COLO668 (cell line): Measurements from ENCODE around the gene ADGRD1.

Experiments
- DNase-seq: peaks from one replicate; lab custom pipeline; 2025; ENCODE audit not compliant: unreplicated experiment; lab: John Stamatoyannopoulos, UW

Gene ADGRD1

GRCh38 chr12:131097202-131098177, 143.8 kb downstream of the ADGRD1 start:
- DNase-seq = no peak

GRCh38 chr12:131098178-131098981, 144.7 kb downstream of the ADGRD1 start:
- DNase-seq = no peak

GRCh38 chr12:131100031-131100674, 146.4 kb downstream of the ADGRD1 start:
- DNase-seq = no peak

- no peak for DNase-seq
These were observed 147.3 kb downstream of the ADGRD1 start for GRCh38 chr12:131101006-131101405.

GRCh38 chr12:131101703-131102492, 148.2 kb downstream of the ADGRD1 start:
- DNase-seq = no peak

- no peak for DNase-seq
These were observed 148.8 kb downstream of the ADGRD1 start for GRCh38 chr12:131102493-131102931.

GRCh38 chr12:131102991-131103668, 149.4 kb downstream of the ADGRD1 start:
- no peak for DNase-seq

GRCh38 chr12:131103669-131104462, 150.2 kb downstream of the ADGRD1 start:
- no peak for DNase-seq

- DNase-seq = peak; percentile 69
These were observed 151.0 kb downstream of the ADGRD1 start for GRCh38 chr12:131104463-131105350.

- no peak for DNase-seq
These were observed 151.6 kb downstream of the ADGRD1 start for GRCh38 chr12:131105351-131105735.

GRCh38 chr12:131105736-131106348, 152.1 kb downstream of the ADGRD1 start:
- DNase-seq = no peak

- DNase-seq = no peak
These were observed 152.7 kb downstream of the ADGRD1 start for GRCh38 chr12:131106349-131106941.

GRCh38 chr12:131108177-131108955, 154.7 kb downstream of the ADGRD1 start:
- DNase-seq = no peak

- DNase-seq = no peak
These were observed 157.7 kb downstream of the ADGRD1 start for GRCh38 chr12:131111446-131111845.

GRCh38 chr12:131112021-131112420, 158.3 kb downstream of the ADGRD1 start:
- no peak for DNase-seq

- no peak for DNase-seq
These were observed 159.1 kb downstream of the ADGRD1 start for GRCh38 chr12:131112700-131113290.
